Measurements from ENCODE around the gene COL4A2.

Gene COL4A2

DNA sequence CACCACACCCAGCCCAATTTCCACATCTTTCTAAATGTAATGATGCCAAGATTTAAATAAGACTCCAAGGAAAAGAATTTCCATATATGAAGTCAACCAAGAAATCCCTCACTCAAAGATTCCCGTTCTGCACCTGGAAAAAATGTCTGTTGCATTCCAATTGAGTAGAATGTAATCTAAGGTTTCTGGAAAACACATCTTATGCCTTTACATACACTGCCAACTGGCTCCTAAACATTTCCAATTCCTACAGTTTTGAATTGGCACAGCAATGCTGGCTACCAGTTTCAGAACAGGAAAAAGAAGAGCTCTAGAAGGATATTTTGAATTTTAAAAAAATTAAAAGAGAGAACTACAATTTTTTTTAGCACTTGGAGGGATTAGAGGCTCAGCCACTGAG is 43.0 kb downstream of the COL4A2 start:
- Histone ChIP-seq H3K27me3 (replicated peaks; ENCODE audit: insufficient read depth, low read length) (no peaks in the 10 kb centered on the region), H3K4me3 (ENCODE audit: low read length) (no peak overlapping the region), H3K4me1 (ENCODE audit: low read length) (no peaks in the 10 kb centered on the region), H3K27ac (ENCODE audit: low read length) (no peak overlapping the region), H2AFZ (ENCODE audit: low read length) (no peak overlapping the region), H3K79me2 (ENCODE audit: low read length) (no peaks in the 10 kb centered on the region), H4K20me1 (ENCODE audit: insufficient read depth, low read length) (no peaks in the 10 kb centered on the region), H3K9ac (ENCODE audit: low read length) (no peak overlapping the region), H3F3A (ENCODE audit: insufficient read depth, low read length) (no peaks in the 10 kb centered on the region), H3K36me3 (replicated peaks; ENCODE audit: insufficient read depth, low read length) (no peaks in the 10 kb centered on the region), H3K9me3 (replicated peaks; ENCODE audit: insufficient read depth, low read length) (no peaks in the 10 kb centered on the region), H3K4me2 (ENCODE audit: low read depth, low read length) (no peak overlapping the region), H3K9me2 (replicated peaks; ENCODE audit: insufficient read depth, low read length) (no peaks in the 10 kb centered on the region)
- DNase-seq: no peak
- TF ChIP-seq, protein P1, sequence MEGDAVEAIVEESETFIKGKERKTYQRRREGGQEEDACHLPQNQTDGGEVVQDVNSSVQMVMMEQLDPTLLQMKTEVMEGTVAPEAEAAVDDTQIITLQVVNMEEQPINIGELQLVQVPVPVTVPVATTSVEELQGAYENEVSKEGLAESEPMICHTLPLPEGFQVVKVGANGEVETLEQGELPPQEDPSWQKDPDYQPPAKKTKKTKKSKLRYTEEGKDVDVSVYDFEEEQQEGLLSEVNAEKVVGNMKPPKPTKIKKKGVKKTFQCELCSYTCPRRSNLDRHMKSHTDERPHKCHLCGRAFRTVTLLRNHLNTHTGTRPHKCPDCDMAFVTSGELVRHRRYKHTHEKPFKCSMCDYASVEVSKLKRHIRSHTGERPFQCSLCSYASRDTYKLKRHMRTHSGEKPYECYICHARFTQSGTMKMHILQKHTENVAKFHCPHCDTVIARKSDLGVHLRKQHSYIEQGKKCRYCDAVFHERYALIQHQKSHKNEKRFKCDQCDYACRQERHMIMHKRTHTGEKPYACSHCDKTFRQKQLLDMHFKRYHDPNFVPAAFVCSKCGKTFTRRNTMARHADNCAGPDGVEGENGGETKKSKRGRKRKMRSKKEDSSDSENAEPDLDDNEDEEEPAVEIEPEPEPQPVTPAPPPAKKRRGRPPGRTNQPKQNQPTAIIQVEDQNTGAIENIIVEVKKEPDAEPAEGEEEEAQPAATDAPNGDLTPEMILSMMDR (IDR thresholded peaks at IDR 0.05; ENCODE audit: low read length): no peak

DNA sequence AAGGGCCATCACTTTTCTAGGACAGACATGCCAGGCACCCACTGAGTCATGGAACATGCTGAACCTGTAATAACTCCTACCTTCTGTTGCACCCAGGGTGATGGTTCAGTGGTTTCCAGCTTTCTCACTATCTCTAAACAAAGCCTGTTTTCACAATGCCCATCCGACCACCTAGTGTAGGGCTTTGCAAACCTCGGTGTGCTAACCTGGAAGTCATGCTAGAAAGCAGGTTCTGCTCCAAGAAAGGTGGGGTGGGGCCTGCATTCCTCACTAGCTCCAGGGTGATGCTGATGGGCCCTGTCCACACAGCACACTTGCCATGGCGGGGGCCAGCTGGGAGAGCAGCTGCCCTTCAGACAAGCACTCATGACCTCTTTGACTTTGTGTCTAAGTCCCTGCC is 43.4 kb downstream of the COL4A2 start:
- H3K79me2 ChIP-seq (ENCODE audit: low read length): no peaks in the 10 kb centered on the region
- no peak overlapping the region for H3K4me3 ChIP-seq (ENCODE audit: low read length)
- no peak overlapping the region for H2AFZ ChIP-seq (ENCODE audit: low read length)
- no peaks in the 10 kb centered on the region for H3K9me3 ChIP-seq (replicated peaks; ENCODE audit: insufficient read depth, low read length)
- no peak overlapping the region for H3K27ac ChIP-seq (ENCODE audit: low read length)
- no peaks in the 10 kb centered on the region for H3K27me3 ChIP-seq (replicated peaks; ENCODE audit: insufficient read depth, low read length)
- no peaks in the 10 kb centered on the region for H3F3A ChIP-seq (ENCODE audit: insufficient read depth, low read length)
- H3K9ac ChIP-seq (ENCODE audit: low read length): no peak overlapping the region
- H3K36me3 ChIP-seq (replicated peaks; ENCODE audit: insufficient read depth, low read length): no peaks in the 10 kb centered on the region
- H3K4me1 ChIP-seq (ENCODE audit: low read length): no peaks in the 10 kb centered on the region
- H4K20me1 ChIP-seq (ENCODE audit: insufficient read depth, low read length): no peaks in the 10 kb centered on the region
- TF ChIP-seq, protein P1 (IDR thresholded peaks at IDR 0.05; ENCODE audit: low read length): no peak
- TF ChIP-seq EZH2 (optimal IDR thresholded peaks at IDR 0.05; ENCODE audit: low read depth, low read length) (no peak), EZH2phosphoT487 (IDR thresholded peaks at IDR 0.05; ENCODE audit: low read length) (no peak)
- H3K9me2 ChIP-seq (replicated peaks; ENCODE audit: insufficient read depth, low read length): no peaks in the 10 kb centered on the region
- H3K4me2 ChIP-seq (ENCODE audit: low read depth, low read length): no peak overlapping the region
- no peak for DNase-seq

DNA sequence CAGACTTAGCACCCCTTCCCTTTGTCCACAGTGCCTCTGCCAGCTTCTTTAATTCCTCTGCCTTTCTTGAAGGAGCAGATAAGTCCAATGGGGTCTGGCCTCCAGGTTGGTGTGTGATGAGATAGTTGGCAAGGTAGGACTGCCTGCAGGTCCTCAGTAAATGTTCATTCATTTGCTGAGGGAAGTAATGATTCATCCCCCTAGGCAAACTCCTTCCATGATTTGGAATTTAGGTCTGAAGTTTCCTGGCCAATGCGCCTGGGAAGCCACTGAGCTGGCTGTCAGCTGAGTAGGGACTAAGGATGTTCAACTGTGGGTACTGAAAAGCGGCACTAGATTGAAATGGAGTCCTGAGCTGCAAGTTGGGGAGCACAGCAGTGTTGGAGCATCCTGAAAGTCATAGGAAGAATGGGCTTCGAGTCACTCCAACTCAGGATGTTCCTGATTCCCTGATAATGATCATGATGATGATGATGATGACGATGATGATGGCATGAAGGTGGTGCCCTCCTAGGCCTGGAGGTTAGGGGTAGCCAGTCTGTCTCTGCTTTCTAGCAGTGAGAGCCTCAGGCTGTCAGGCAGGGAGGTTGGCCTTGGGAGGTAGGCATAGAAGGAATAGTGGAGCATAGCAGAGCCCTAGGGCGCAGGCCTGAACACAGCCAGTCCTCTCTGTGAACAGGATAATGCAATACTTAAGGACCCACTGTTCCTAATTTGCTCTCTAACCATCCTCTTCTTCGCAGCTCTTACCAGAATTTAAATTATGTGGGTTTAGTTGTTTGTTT is 44.7 kb downstream of the COL4A2 start:
- no peaks in the 10 kb centered on the region for H3K9me2 ChIP-seq (replicated peaks; ENCODE audit: insufficient read depth, low read length)
- no peaks in the 10 kb centered on the region for H3K79me2 ChIP-seq (ENCODE audit: low read length)
- H3K4me3 ChIP-seq (ENCODE audit: low read length): no peak overlapping the region
- H3K36me3 ChIP-seq (replicated peaks; ENCODE audit: insufficient read depth, low read length): no peaks in the 10 kb centered on the region
- no peak for TF ChIP-seq EZH2 (optimal IDR thresholded peaks at IDR 0.05; ENCODE audit: low read depth, low read length)
- no peak for TF ChIP-seq EZH2phosphoT487 (IDR thresholded peaks at IDR 0.05; ENCODE audit: low read length)
- TF ChIP-seq, protein P1 (IDR thresholded peaks at IDR 0.05; ENCODE audit: low read length): no peak
- no peak for DNase-seq
- no peaks in the 10 kb centered on the region for H3K4me1 ChIP-seq (ENCODE audit: low read length)
- H3K27me3 ChIP-seq (replicated peaks; ENCODE audit: insufficient read depth, low read length): no peaks in the 10 kb centered on the region
- no peak overlapping the region for H3K27ac ChIP-seq (ENCODE audit: low read length)
- H4K20me1 ChIP-seq (ENCODE audit: insufficient read depth, low read length): no peaks in the 10 kb centered on the region
- H3K9ac ChIP-seq (ENCODE audit: low read length): no peak overlapping the region
- H3K9me3 ChIP-seq (replicated peaks; ENCODE audit: insufficient read depth, low read length): no peaks in the 10 kb centered on the region
- H2AFZ ChIP-seq (ENCODE audit: low read length): no peak overlapping the region
- H3K4me2 ChIP-seq (ENCODE audit: low read depth, low read length): no peak overlapping the region
- no peaks in the 10 kb centered on the region for H3F3A ChIP-seq (ENCODE audit: insufficient read depth, low read length)

Data from MM.1S (cell line).